ENCODE data around the gene ARHGAP29. TPM values are rescaled to one million over a fixed set of nuclear protein-coding genes. Genes with fewer than 3 reads are reported as not detected.

ARHGAP29 gene
- total RNA-seq, 1 donor from 2014 or later = 67.2 TPM

- ATAC-seq (no peak), DNase-seq (ENCODE audit: low spot score) (no peak)
- intact Hi-C loops (cut with DNase I) = loop anchor here (10.0 kb wide), 1 partner anchor 175 kb away; no protein-coding TSS in a partner anchor
Measured at GRCh38 chr1:94239796-94240195, 2.4 kb upstream of the ARHGAP29 start.

- intact Hi-C loops (cut with DNase I) = no loop called here
- no peak for ATAC-seq
- no peak for DNase-seq (ENCODE audit: low spot score)
Measured at GRCh38 chr1:94239051-94239450, 1.7 kb upstream of the ARHGAP29 start.

- ATAC-seq = peak; percentile 63
- DNase-seq (ENCODE audit: low spot score) = no peak
- intact Hi-C loops (cut with DNase I) = loop anchor here (1.0 kb wide), 1 partner anchor 18 kb away; no protein-coding TSS in a partner anchor
Measured at GRCh38 chr1:94236630-94237290, 624 bp downstream of the ARHGAP29 start.

GRCh38 chr1:94236013-94236491 is 1.3 kb downstream of the ARHGAP29 start:
- ATAC-seq = peak; percentile 27
- no peak for DNase-seq (ENCODE audit: low spot score)
- intact Hi-C loops (cut with DNase I) = loop anchor here (1.0 kb wide), 1 partner anchor 18 kb away; no protein-coding TSS in a partner anchor

GRCh38 chr1:94235189-94236012 is 2.0 kb downstream of the ARHGAP29 start:
- intact Hi-C loops (cut with DNase I) = loop anchor here (1.0 kb wide), 1 partner anchor 19 kb away; no protein-coding TSS in a partner anchor
- DNase-seq (ENCODE audit: low spot score) (no peak), ATAC-seq (peak; percentile 6)

- no peak for ATAC-seq
- DNase-seq (ENCODE audit: low spot score) = no peak
- intact Hi-C loops (cut with DNase I) = no loop called here
Measured at GRCh38 chr1:94234615-94235014, 2.8 kb downstream of the ARHGAP29 start.

GRCh38 chr1:94231746-94232145 is 5.6 kb downstream of the ARHGAP29 start:
- intact Hi-C loops (cut with DNase I) = no loop called here
- ATAC-seq = no peak
- DNase-seq (ENCODE audit: low spot score) = no peak

GRCh38 chr1:94230920-94231319 is 6.5 kb downstream of the ARHGAP29 start:
- DNase-seq (ENCODE audit: low spot score) (no peak), ATAC-seq (no peak)
- intact Hi-C loops (cut with DNase I) = no loop called here

GRCh38 chr1:94228640-94229375 is 8.6 kb downstream of the ARHGAP29 start:
- ATAC-seq (peak; percentile 65), DNase-seq (ENCODE audit: low spot score) (no peak)
- intact Hi-C loops (cut with DNase I) = no loop called here

- DNase-seq (ENCODE audit: low spot score) (no peak), ATAC-seq (no peak)
Measured at GRCh38 chr1:94227624-94228023, 9.8 kb downstream of the ARHGAP29 start.

GRCh38 chr1:94225845-94226244 is 11.5 kb downstream of the ARHGAP29 start:
- DNase-seq (ENCODE audit: low spot score) (no peak), ATAC-seq (no peak)
- intact Hi-C loops (cut with DNase I) = no loop called here

More at GRCh38 chr1:94227624-94228023, 9.8 kb downstream of the ARHGAP29 start:
- intact Hi-C loops (cut with DNase I) = no loop called here

- ATAC-seq = no peak
- no peak for DNase-seq (ENCODE audit: low spot score)
- intact Hi-C loops (cut with DNase I) = no loop called here
Measured at GRCh38 chr1:94218332-94218731, 19.1 kb downstream of the ARHGAP29 start.

- intact Hi-C loops (cut with DNase I) = no loop called here
- DNase-seq (ENCODE audit: low spot score) = no peak
- ATAC-seq = no peak
Measured at GRCh38 chr1:94215955-94216354, 21.4 kb downstream of the ARHGAP29 start.

GRCh38 chr1:94209982-94210381 is 27.4 kb downstream of the ARHGAP29 start:
- ATAC-seq (no peak), DNase-seq (ENCODE audit: low spot score) (no peak)
- intact Hi-C loops (cut with DNase I) = no loop called here

GRCh38 chr1:94209425-94209824 is 28.0 kb downstream of the ARHGAP29 start:
- DNase-seq (ENCODE audit: low spot score) (no peak), ATAC-seq (peak; percentile 85)
- intact Hi-C loops (cut with DNase I) = no loop called here

- DNase-seq (ENCODE audit: low spot score) = no peak
- intact Hi-C loops (cut with DNase I) = no loop called here
- no peak for ATAC-seq
Measured at GRCh38 chr1:94207695-94208094, 29.7 kb downstream of the ARHGAP29 start.

- ATAC-seq (no peak), DNase-seq (ENCODE audit: low spot score) (no peak)
Measured at GRCh38 chr1:94205639-94206038, 31.7 kb downstream of the ARHGAP29 start.

GRCh38 chr1:94202241-94202640 is 35.1 kb downstream of the ARHGAP29 start:
- intact Hi-C loops (cut with DNase I) = no loop called here
- DNase-seq (ENCODE audit: low spot score) (no peak), ATAC-seq (no peak)

More at GRCh38 chr1:94205639-94206038, 31.7 kb downstream of the ARHGAP29 start:
- intact Hi-C loops (cut with DNase I) = no loop called here

GRCh38 chr1:94199398-94199797 is 38.0 kb downstream of the ARHGAP29 start:
- ATAC-seq = no peak
- DNase-seq (ENCODE audit: low spot score) = no peak
- intact Hi-C loops (cut with DNase I) = no loop called here

Data from sciatic nerve (tissue), 2 donors.